Measurements from ENCODE around the gene NLGN1. TPM values are rescaled to one million over a fixed set of nuclear protein-coding genes. Genes with fewer than 3 reads are reported as not detected.

Gene NLGN1
- total RNA-seq, 3 donors from 2014 or later = 4.4 to 12.3 (median 6.9) TPM

GRCh38 chr3:173826416-173826815 is 428.9 kb downstream of the NLGN1 start:
- Histone ChIP-seq H3K4me3 (no peak overlapping the region), H3K4me1 (no peaks in the 10 kb centered on the region), H3K27ac (no peak overlapping the region), H3K9me3 (no peaks in the 10 kb centered on the region), H3K27me3 (no peaks in the 10 kb centered on the region), H3K36me3 (no peaks in the 10 kb centered on the region)
- no peak for TF ChIP-seq POLR2AphosphoS5 (IDR thresholded peaks at IDR 0.05)
- no peak for TF ChIP-seq POLR2A (IDR thresholded peaks at IDR 0.05)
- TF ChIP-seq, protein P1, sequence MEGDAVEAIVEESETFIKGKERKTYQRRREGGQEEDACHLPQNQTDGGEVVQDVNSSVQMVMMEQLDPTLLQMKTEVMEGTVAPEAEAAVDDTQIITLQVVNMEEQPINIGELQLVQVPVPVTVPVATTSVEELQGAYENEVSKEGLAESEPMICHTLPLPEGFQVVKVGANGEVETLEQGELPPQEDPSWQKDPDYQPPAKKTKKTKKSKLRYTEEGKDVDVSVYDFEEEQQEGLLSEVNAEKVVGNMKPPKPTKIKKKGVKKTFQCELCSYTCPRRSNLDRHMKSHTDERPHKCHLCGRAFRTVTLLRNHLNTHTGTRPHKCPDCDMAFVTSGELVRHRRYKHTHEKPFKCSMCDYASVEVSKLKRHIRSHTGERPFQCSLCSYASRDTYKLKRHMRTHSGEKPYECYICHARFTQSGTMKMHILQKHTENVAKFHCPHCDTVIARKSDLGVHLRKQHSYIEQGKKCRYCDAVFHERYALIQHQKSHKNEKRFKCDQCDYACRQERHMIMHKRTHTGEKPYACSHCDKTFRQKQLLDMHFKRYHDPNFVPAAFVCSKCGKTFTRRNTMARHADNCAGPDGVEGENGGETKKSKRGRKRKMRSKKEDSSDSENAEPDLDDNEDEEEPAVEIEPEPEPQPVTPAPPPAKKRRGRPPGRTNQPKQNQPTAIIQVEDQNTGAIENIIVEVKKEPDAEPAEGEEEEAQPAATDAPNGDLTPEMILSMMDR (IDR thresholded peaks at IDR 0.05) = no peak
- intact Hi-C loops (cut with DNase I; ENCODE audit: low total_unique reads) = no loop called here
- no peak for DNase-seq (ENCODE audit: low spot score in 2 of 2)

DNA sequence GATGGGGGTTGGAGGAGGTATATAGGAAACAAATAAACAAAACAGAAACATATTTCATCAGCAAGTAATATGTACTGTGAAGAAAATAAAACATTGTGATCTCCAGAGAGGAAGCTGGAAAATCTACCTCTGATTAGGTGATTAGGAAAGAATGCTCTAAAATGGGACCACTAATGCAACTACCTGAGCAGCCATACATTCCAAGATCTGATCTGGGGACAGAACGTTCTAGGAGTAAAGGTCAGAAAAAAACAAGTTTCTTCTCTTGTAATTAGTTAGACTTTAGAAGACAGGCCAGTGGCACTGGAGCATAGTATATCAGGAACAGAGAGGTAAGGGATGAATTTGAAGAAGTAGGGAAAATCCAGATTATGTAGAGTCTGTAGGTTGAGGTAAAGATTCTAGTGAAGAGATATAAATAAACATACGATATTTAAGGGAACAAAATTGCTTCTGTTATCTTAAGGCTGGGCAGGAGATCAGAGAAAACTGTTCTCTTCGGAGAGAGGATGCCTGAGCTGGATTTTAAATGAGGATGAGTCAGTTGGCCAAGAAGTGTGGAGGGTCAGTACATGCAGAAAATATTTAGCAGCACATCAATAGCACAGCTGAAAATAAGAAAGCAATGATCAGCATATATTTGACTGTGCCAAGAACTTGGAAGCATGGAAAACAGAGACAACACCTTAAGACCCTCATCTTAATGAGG is 429.5 kb downstream of the NLGN1 start:
- Histone ChIP-seq H3K36me3 (no peaks in the 10 kb centered on the region), H3K9me3 (no peaks in the 10 kb centered on the region), H3K27me3 (no peaks in the 10 kb centered on the region), H3K4me3 (no peak overlapping the region), H3K4me1 (no peaks in the 10 kb centered on the region), H3K27ac (no peak overlapping the region)
- no peak for TF ChIP-seq POLR2AphosphoS5 (IDR thresholded peaks at IDR 0.05)
- DNase-seq (ENCODE audit: low spot score in 2 of 2) = no peak
- intact Hi-C loops (cut with DNase I; ENCODE audit: low total_unique reads) = no loop called here

DNA sequence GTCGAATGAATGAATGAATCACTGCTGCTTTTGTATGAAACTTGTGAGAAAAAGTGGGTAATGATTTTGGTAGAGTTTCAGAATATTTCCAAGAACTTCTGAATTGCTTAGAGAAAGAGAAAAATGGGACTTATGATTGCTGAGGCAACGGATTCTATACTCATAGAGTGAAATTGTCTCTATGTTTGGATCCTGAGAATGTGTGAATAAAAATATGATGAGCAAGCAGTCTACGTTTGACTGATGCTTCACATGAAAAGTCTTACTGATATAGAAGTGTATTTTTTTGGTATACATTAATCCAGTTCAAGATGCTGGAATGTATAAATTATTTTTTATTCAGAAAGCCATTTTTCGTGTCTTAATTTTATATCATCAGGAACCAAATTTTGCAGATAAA is 441.1 kb downstream of the NLGN1 start:
- H3K9me3 ChIP-seq = no peaks in the 10 kb centered on the region
- intact Hi-C loops (cut with DNase I; ENCODE audit: low total_unique reads) = no loop called here
- no peak overlapping the region for H3K27ac ChIP-seq
- no peak for DNase-seq (ENCODE audit: low spot score in 2 of 2)
- TF ChIP-seq, protein P1 (IDR thresholded peaks at IDR 0.05) = no peak
- no peak for TF ChIP-seq POLR2AphosphoS5 (IDR thresholded peaks at IDR 0.05)
- no peak for TF ChIP-seq POLR2A (IDR thresholded peaks at IDR 0.05)
- no peak overlapping the region for H3K4me3 ChIP-seq
- no peaks in the 10 kb centered on the region for H3K36me3 ChIP-seq
- H3K4me1 ChIP-seq = no peaks in the 10 kb centered on the region
- no peaks in the 10 kb centered on the region for H3K27me3 ChIP-seq

GRCh38 chr3:173839859-173840258 is 442.3 kb downstream of the NLGN1 start:
- intact Hi-C loops (cut with DNase I; ENCODE audit: low total_unique reads) = no loop called here
- no peaks in the 10 kb centered on the region for H3K36me3 ChIP-seq
- no peaks in the 10 kb centered on the region for H3K27me3 ChIP-seq
- no peak overlapping the region for H3K4me3 ChIP-seq
- no peaks in the 10 kb centered on the region for H3K4me1 ChIP-seq
- no peak overlapping the region for H3K27ac ChIP-seq
- DNase-seq (ENCODE audit: low spot score in 2 of 2) = no peak
- TF ChIP-seq POLR2A (IDR thresholded peaks at IDR 0.05) (no peak), POLR2AphosphoS5 (IDR thresholded peaks at IDR 0.05) (no peak)
- TF ChIP-seq, protein P1 (IDR thresholded peaks at IDR 0.05) = no peak
- H3K9me3 ChIP-seq = no peaks in the 10 kb centered on the region

DNA sequence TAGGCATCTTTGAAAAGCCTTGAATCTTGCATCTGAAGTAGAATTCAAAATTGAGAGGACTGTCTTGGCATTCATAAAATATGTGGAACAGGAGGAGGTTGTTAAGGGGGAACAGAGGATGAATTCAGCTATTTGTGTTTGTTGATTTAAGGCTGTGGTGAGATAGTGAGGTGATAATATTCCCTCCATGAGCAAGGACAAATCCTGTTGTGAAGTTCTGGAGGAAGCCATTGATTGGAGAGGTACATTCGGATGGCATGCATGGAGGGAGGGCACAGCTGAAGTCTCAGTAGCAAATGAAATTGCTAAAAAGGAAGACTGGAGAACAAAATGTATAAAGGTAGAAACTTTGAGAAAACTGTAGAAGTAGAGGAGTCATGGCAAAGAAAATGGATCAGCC is 443.8 kb downstream of the NLGN1 start:
- TF ChIP-seq POLR2AphosphoS5 (IDR thresholded peaks at IDR 0.05) = no peak
- TF ChIP-seq POLR2A (IDR thresholded peaks at IDR 0.05) = no peak
- TF ChIP-seq, protein P1 (IDR thresholded peaks at IDR 0.05) = no peak
- H3K27ac ChIP-seq = no peak overlapping the region

More for the DNA sequence above, 443.8 kb downstream of the NLGN1 start:
- Histone ChIP-seq H3K9me3 (no peaks in the 10 kb centered on the region), H3K27me3 (no peaks in the 10 kb centered on the region), H3K36me3 (no peaks in the 10 kb centered on the region), H3K4me3 (no peak overlapping the region), H3K4me1 (no peaks in the 10 kb centered on the region)
- no peak for DNase-seq (ENCODE audit: low spot score in 2 of 2)
- intact Hi-C loops (cut with DNase I; ENCODE audit: low total_unique reads) = no loop called here
